OCI-LY3 (cell line): ENCODE results near the gene CXCL16.
A peak's percentile ranks its signal among the peaks of the same experiment; 100 is the strongest.

Experiments used
- H2AFZ ChIP-seq: fragments of 200-600, 300-600 bp; shearing (Covaris generic); 2 replicates; pipeline ENCODE4 v1.6.0; 2014; ENCODE audit warnings: antibody characterized with exemption, low read depth, low read length
- H3K27ac ChIP-seq: fragments of 200-600, 300-600 bp; sonication (generic); 2 replicates; pipeline ENCODE4 v1.5.1; 2014; ENCODE audit warnings: mild to moderate bottlenecking, low read length, moderate library complexity, mixed read lengths
- H3K27me3 ChIP-seq: fragments of 200-600, 300-600 bp; sonication (generic); 2 replicates; pipeline ENCODE4 v1.6.1; 2014; ENCODE audit warnings: low read depth, low read length, mixed read lengths
- H3K36me3 ChIP-seq: fragments of 200-600, 300-600 bp; sonication (generic); replicated peaks from 2 replicates; pipeline ENCODE3; 2014; ENCODE audit warnings: low read depth, low read length, mixed read lengths
- H3K4me1 ChIP-seq: fragments of 300-600, 200-600 bp; sonication (generic); 2 replicates; pipeline ENCODE4 v1.6.1; 2014; ENCODE audit warnings: low read length, mixed read lengths
- H3K4me2 ChIP-seq: fragments of 200-600, 300-600 bp; sonication (generic); 2 replicates; pipeline ENCODE4 v1.6.1; 2014; ENCODE audit warnings: low read length, mixed read lengths
- H3K4me3 ChIP-seq: fragments of 300-600, 200-600 bp; sonication (generic); 2 replicates; pipeline ENCODE4 v1.5.1; 2014; ENCODE audit warnings: antibody characterized with exemption, mild to moderate bottlenecking, low read length, moderate library complexity
- H3K79me2 ChIP-seq: fragments of 300-600, 200-600 bp; shearing (Covaris generic); 2 replicates; pipeline ENCODE4 v1.6.1; 2014; ENCODE audit warnings: mild to moderate bottlenecking, low read length, mixed read lengths
- H3K9ac ChIP-seq: fragments of 300-600, 200-600 bp; shearing (Covaris generic); 2 replicates; pipeline ENCODE4 v1.6.0; 2014; ENCODE audit warnings: mild to moderate bottlenecking, low read length, moderate library complexity
- H3K9me3 ChIP-seq: fragments of 200-600, 300-600 bp; shearing (Covaris generic); 2 replicates; pipeline ENCODE4 v1.6.1; 2014; ENCODE audit warnings: low read length, mixed read lengths; ENCODE audit not compliant: insufficient read depth
- H4K20me1 ChIP-seq: fragments of 200-600, 300-600 bp; sonication (generic); 2 replicates; pipeline ENCODE4 v1.6.1; 2016; ENCODE audit warnings: low read length, mixed read lengths; ENCODE audit not compliant: insufficient read depth
- EZH2phosphoT487 ChIP-seq: fragments of 200-600 bp; shearing (Covaris generic); IDR thresholded peaks from 2 replicates; pipeline ENCODE4 v1.6.1; 2018; ENCODE audit warnings: antibody characterized with exemption, mixed run types, low read depth
- TF ChIP-seq, protein P1 (sequence below): fragments of 200-600, 300-600 bp; sonication (generic); IDR thresholded peaks from 2 replicates; pipeline ENCODE4 v1.5.1; 2014; ENCODE audit warnings: antibody characterized with exemption, low read length, low read depth

CXCL16 gene

DNA sequence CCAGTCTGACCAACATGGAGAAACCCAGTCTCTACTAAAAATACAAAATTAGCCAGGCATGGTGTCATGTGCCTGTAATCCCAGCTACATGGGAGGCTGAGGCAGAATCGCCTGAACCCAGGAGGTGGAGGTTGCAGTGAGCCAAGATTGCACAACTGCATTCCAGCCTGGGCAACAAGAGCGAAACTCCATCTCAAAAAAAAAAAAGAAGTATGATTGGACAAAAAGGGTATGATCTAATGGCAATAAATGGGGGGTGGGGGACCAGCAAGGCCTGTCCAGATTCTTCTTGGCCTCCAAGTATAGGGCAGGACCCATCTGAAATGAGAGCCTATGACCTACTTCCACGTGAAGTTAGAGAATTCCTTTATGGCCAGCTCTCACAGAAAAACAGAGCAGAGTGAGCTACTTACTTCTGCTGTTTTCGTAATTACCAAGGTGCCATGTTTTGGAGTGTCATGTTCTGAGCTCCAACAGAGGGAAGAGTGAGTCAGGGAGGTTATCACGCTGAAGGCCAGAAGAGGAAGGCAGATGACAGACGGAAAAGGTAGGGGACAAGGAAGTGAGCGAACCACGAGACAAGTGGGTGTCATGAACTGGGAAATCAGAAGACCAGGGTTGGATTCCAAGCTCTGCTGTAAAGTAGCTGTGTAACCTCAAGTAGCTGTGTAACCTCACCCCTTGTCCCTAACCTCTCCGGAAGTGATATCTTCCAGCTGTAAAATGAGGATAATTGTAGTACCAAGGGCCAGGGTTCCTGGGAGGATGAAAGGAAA lies 3.7 kb downstream of the CXCL16 start:
- no peak overlapping the region for H3K27ac ChIP-seq
- peaks cover 30% of the 10 kb centered on the region for H3K4me1 ChIP-seq
- peaks cover 24% of the 10 kb centered on the region for H3K27me3 ChIP-seq
- H3K4me2 ChIP-seq, result no peak overlapping the region
- peaks cover 3% of the 10 kb centered on the region for H3K36me3 ChIP-seq
- H3K4me3 ChIP-seq, result no peak overlapping the region
- no peak for TF ChIP-seq EZH2phosphoT487
- TF ChIP-seq, protein P1, sequence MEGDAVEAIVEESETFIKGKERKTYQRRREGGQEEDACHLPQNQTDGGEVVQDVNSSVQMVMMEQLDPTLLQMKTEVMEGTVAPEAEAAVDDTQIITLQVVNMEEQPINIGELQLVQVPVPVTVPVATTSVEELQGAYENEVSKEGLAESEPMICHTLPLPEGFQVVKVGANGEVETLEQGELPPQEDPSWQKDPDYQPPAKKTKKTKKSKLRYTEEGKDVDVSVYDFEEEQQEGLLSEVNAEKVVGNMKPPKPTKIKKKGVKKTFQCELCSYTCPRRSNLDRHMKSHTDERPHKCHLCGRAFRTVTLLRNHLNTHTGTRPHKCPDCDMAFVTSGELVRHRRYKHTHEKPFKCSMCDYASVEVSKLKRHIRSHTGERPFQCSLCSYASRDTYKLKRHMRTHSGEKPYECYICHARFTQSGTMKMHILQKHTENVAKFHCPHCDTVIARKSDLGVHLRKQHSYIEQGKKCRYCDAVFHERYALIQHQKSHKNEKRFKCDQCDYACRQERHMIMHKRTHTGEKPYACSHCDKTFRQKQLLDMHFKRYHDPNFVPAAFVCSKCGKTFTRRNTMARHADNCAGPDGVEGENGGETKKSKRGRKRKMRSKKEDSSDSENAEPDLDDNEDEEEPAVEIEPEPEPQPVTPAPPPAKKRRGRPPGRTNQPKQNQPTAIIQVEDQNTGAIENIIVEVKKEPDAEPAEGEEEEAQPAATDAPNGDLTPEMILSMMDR, result no peak
- peaks cover 2% of the 10 kb centered on the region; the same call in 1 of the 2 replicates for H3K79me2 ChIP-seq
- H3K9me3 ChIP-seq, result no peaks in the 10 kb centered on the region
- H3K9ac ChIP-seq, result no peak overlapping the region
- peaks cover 6% of the 10 kb centered on the region; the same call in 1 of the 2 replicates for H4K20me1 ChIP-seq
- no peak overlapping the region for H2AFZ ChIP-seq

DNA sequence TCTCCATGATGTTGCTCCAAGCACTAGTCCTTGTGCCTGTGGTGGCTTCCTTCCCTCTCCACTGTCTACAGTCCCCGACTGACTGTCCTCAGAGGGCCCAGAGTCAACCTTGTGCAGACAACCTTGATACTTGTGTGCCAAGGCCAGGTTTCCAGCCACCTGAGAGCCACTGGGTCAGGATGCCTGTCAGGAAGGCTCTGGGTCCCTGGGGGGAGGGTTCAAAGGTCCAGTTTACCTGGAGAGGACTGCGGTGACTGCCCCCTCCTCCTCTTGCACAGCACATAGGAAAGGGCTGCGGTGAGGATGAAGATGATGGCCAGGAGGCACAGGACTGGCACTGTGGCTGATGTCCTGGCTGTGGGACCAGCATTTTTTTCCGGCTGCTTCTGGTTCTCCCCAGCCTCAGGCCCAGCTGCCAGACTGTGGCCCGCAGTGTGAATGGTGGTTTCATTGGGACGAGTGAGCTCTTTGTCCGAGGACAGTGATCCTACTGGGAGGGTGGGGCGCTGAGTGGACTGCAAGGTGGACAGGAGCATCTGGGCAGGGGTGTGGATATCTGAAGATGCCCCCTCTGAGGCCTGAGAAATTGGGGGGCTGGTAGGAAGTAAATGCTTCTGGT lies 4.8 kb downstream of the CXCL16 start:
- Histone ChIP-seq H3K27ac (no peak overlapping the region), H3K9ac (no peak overlapping the region), H3K9me3 (no peaks in the 10 kb centered on the region), H3K4me3 (no peak overlapping the region), H3K36me3 (peaks cover 3% of the 10 kb centered on the region), H4K20me1 (peaks cover 6% of the 10 kb centered on the region; the same call in 1 of the 2 replicates), H3K4me1 (peaks cover 33% of the 10 kb centered on the region), H3K27me3 (peaks cover 15% of the 10 kb centered on the region), H2AFZ (no peak overlapping the region), H3K79me2 (peaks cover 2% of the 10 kb centered on the region; the same call in 1 of the 2 replicates), H3K4me2 (no peak overlapping the region)
- TF ChIP-seq, protein P1, result no peak
- TF ChIP-seq EZH2phosphoT487, result no peak

DNA sequence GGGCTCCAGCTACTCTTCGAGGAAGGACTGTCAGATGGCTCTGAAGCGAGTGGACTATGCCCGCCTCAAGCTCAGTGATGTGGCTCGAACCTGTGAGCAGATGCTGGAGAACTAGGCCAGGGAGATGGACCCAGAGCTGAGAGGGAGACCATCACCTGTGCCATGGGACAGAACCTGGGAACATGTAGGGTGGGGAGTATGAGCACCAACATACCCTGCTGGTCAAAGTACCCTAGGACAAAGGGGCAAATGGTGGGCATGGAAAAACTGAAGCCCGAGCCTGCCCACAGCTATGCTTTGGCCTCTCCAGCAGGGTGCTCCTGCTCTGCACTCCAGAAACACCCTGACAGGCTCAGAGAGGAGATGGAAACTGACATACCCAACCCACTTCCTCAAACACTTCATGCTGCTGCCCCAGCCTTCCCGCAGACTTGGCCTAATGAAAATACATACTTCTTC lies 6.6 kb downstream of the CXCL16 start:
- peak overlapping the region; percentile 33; the same call in 1 of the 2 replicates for H3K4me3 ChIP-seq
- TF ChIP-seq EZH2phosphoT487, result no peak
- TF ChIP-seq, protein P1, result peak; percentile 44
- peak overlapping the region; percentile 68 for H3K4me2 ChIP-seq
- H2AFZ ChIP-seq, result no peak overlapping the region
- no peaks in the 10 kb centered on the region for H3K9me3 ChIP-seq
- H3K27me3 ChIP-seq, result peaks cover under 1% of the 10 kb centered on the region; the same call in 1 of the 2 replicates
- peak overlapping the region; percentile 30; the same call in 1 of the 2 replicates for H3K9ac ChIP-seq
- peaks cover 6% of the 10 kb centered on the region; the same call in 1 of the 2 replicates for H4K20me1 ChIP-seq
- H3K79me2 ChIP-seq, result peaks cover 2% of the 10 kb centered on the region; the same call in 1 of the 2 replicates
- peak overlapping the region; percentile 73 for H3K27ac ChIP-seq
- peaks cover 3% of the 10 kb centered on the region for H3K36me3 ChIP-seq
- peaks cover 25% of the 10 kb centered on the region for H3K4me1 ChIP-seq

DNA sequence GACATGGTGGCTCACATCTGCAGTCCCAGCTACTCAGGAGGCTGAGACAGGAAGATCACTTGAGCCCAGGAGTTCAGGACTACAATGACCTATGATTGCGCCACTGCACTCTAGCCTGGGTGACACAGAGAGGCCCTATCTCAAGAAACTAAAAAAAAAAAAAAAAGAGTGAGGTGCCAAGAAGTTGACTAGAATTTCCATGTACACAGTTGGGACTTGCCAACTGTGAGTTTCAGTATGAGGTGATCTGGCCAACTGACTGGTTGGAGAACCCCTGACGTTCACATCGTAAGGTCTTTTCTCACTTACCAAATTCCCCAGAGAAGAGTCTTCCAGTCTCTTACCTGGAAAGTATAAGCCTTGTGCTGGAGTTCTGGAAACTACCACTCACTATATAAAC lies 11.6 kb downstream of the CXCL16 start:
- H3K4me2 ChIP-seq, result no peak overlapping the region
- no peak overlapping the region for H3K9ac ChIP-seq
- H3K79me2 ChIP-seq, result peaks cover 2% of the 10 kb centered on the region; the same call in 1 of the 2 replicates
- H3K36me3 ChIP-seq, result no peaks in the 10 kb centered on the region
- H3K9me3 ChIP-seq, result no peaks in the 10 kb centered on the region
- no peak for TF ChIP-seq EZH2phosphoT487
- TF ChIP-seq, protein P1, result no peak
- peaks cover 6% of the 10 kb centered on the region; the same call in 1 of the 2 replicates for H4K20me1 ChIP-seq
- no peak overlapping the region for H3K4me3 ChIP-seq
- no peak overlapping the region for H2AFZ ChIP-seq
- H3K4me1 ChIP-seq, result peaks cover 12% of the 10 kb centered on the region
- H3K27ac ChIP-seq, result no peak overlapping the region
- no peaks in the 10 kb centered on the region for H3K27me3 ChIP-seq
